DOHH2 (cell line): Measurements from ENCODE around the gene CD274.

ENCODE experiments used
- EZH2phosphoT487 ChIP-seq: fragments of 200-600 bp; sonication (generic); IDR thresholded peaks from 2 replicates; pipeline ENCODE4 v1.6.1; 2017; ENCODE audit warnings: borderline replicate concordance, mild to moderate bottlenecking, antibody characterized with exemption, low read length, moderate library complexity, mixed read lengths
- TF ChIP-seq, protein P1 (sequence below): fragments of 200-600 bp; sonication (generic); IDR thresholded peaks from one replicate; pipeline ENCODE4 v1.5.1; 2014; ENCODE audit warnings: antibody characterized with exemption, mild to moderate bottlenecking, low read depth, low read length; ENCODE audit not compliant: poor library complexity, severe bottlenecking

DNA sequence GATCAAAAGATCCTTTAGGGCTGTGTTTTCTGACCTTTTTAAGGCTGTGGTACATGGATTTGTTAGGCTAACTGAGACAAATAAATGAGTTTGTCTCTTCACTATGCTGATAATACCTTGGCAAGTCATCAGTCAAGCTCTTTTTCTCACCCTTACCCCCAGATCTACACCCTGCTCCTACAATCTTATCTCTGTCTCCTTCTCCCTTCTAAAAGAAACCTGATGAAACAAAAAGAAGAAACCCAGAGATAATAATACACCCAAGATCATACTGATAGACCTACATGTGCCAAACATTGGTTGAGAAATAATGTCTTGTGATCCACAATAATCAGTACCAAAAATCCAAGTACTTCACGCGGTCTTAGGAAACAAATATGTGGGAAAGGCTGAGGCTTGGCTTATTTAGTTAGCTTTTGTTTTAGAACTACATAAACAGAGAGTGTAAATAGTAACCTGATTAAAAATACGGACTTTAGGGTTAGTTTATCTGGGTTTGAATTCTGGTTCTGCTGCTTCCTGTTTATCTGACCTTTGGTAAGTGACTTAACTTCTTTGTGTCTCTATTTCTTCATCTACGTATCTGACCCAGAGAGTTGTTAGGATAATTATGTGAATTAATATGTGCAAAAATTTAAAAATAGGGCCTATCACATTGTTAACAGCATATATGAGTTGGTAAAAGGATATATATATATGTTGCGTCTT lies 35.2 kb downstream of the CD274 start:
- TF ChIP-seq, protein P1, sequence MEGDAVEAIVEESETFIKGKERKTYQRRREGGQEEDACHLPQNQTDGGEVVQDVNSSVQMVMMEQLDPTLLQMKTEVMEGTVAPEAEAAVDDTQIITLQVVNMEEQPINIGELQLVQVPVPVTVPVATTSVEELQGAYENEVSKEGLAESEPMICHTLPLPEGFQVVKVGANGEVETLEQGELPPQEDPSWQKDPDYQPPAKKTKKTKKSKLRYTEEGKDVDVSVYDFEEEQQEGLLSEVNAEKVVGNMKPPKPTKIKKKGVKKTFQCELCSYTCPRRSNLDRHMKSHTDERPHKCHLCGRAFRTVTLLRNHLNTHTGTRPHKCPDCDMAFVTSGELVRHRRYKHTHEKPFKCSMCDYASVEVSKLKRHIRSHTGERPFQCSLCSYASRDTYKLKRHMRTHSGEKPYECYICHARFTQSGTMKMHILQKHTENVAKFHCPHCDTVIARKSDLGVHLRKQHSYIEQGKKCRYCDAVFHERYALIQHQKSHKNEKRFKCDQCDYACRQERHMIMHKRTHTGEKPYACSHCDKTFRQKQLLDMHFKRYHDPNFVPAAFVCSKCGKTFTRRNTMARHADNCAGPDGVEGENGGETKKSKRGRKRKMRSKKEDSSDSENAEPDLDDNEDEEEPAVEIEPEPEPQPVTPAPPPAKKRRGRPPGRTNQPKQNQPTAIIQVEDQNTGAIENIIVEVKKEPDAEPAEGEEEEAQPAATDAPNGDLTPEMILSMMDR, result no peak
- TF ChIP-seq EZH2phosphoT487, result no peak
